ENCODE results near the gene CNIH2.
"Not testable (repeated sequence)": the region's sequence is repeated elsewhere in the genome, so short reads cannot be mapped to it uniquely, and the experiment has no call there.

CNIH2 gene

DNA sequence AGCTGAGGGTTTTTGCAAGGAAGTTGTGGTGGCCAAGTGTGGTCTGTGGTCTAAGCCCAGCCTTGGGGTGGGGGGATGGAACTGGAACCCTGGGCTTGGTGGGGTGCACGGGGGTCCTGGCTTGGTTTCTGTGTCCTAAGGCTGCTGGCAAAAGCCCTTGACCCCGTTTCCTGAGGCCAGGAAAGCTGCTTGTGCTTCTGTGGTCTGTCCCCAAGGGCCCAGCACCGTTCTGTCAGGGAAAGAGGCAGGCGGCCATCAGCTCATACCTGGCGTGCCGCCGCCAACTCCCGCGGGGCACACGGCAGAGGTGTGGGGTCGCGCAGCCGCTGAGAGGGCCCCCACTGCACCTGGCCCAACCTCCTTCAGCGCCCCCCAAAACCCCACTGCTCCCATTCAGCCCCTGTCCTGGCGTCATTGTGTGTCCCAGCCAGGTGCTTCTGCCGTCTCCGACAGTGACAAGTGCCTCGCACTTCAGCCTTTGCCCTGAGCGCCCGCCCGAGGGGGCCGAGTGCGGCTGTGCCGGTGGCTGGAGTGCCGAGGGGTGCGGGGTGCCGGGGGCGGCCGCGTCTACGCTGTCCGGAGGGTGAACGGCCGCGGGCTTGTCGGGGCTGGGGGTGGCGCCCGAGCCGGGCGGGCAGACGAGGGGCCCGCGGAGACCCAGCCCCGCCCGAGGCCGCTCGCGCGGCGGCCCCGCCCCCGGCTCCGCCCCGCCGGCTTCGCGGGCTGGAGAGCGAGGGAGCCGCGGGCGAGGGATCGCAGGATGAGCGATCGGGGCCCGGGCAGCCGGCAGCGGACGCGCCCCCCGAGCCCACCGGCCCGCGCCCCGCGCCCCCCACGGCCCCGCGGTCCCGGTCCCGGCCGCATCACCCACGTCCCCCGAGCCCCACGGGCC is at the start of gene CNIH2:
TSS of gene CNIH2 (plus strand) at position 705 of the 892 bp plus-strand sequence. CDS start 282 bp downstream, outside the sequence.
- peak; percentile 77 for DNase-seq

- no peak for DNase-seq
Observed at GRCh38 chr11:66228521-66228920, 49.5 kb upstream of the CNIH2 start.

DNA sequence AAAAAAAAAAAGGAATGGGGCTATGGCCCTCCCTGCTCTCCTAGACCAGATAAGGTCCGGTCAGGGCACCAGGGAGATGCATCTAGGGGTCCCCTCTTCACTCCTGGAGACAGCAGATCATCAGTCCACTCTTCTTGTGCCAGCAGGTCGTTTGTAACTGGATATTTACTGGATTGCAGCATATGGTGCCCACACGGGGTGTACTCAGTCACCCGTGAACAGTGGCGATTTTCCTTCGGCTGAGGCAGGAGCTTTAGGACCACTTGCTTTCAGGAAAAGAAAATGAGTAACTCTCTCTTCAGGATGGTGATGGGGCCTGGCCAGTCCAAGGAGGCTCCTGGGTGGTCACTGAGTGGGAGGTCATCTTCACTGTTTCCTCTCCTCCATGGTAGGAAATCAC is 47.8 kb upstream of the CNIH2 start:
- no peak for DNase-seq

- no peak for DNase-seq
Observed at GRCh38 chr11:66230978-66231377, 47.0 kb upstream of the CNIH2 start.

GRCh38 chr11:66231561-66231960 is 46.4 kb upstream of the CNIH2 start:
- no peak for DNase-seq

DNA sequence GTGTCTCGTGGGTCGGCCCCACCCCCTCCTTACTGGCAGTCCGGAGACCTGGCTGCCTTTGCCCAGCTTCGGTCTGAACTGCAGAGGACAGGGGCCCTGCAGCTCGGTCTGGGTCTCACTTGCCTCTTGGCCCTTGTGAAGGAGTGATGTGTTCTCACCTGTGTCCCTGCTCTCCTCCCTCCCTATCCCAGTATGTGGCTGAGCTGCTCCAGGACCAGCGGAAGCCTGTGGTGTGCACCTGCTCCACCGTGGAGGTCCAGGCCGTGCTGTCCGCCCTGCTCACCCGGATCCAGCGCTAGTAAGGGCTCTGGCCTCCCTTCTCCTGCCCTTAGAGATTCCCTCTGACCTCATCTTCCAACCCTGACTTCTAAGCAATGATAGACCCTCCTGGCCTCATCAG is 45.2 kb upstream of the CNIH2 start:
- DNase-seq, result no peak

- DNase-seq, result no peak
Observed at GRCh38 chr11:66233301-66233700, 44.7 kb upstream of the CNIH2 start.

DNA sequence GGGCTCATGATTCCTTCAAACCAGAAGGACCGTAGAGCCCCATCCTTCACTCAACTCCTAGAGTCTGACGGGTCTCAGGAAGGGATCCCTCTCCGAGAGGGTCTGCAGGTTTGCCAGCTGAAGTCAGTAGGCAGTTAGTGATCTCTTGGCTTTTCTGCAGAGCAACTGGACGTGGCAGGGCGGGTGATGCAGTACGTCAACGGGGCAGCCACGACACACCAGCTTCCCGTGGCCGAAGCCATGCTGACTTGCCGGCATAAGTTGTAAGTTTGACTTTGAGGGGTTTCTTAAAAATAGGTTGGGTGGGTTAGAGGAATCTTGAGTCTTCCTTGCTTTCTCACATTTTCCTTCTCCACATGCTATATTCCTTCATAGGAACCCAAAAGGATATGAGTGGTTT is 42.8 kb upstream of the CNIH2 start:
- no peak for DNase-seq

DNA sequence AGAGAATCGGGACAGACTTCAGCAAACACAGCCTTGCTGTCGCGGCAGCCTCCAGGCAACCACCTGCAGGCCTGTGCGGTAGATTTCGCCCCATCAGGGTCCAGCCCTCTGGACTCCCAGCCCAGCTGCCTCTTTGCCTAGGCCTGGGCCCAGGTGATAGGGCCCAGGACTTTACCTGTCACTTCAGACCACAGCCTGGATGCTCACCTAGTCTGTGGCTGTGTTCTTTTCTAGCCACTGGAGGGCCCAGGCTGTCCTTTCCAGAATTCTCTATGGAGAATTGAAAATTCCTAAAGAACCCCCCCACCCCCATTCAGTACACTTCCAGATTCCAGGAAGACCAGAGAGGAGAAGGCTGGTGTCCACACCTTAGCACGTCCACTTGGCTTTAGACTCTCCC is 40.1 kb upstream of the CNIH2 start:
- no peak for DNase-seq

DNA sequence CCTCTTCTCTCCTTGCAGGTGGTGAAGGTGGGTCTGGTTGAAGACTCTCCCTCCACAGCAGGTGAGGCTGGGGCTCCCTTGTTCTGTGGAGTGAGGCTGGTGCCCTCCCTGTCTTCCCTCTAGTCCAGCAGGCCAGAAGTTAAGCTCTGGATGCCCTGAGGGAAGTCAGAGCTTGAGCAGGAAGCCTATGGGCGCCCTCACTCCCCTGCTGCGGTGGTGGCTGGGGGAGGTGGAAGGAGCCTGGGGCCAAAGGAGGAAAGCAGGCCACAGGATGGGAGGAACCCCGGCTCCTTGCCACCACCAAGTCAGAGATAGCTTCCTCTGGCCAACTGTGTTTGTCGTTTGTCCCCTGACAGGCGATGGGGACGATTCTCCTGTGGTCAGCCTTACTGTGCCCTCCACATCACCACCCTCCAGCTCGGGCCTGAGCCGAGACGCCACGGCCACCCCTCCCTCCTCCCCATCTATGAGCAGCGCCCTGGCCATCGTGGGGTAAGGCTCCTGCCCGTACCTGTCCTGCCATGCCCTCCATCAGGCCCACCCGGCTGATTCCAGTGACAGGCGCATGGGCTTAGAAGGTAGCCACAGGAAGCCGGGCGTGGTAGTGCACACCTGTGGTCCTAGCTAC is 39.1 kb upstream of the CNIH2 start:
- no peak for DNase-seq

DNA sequence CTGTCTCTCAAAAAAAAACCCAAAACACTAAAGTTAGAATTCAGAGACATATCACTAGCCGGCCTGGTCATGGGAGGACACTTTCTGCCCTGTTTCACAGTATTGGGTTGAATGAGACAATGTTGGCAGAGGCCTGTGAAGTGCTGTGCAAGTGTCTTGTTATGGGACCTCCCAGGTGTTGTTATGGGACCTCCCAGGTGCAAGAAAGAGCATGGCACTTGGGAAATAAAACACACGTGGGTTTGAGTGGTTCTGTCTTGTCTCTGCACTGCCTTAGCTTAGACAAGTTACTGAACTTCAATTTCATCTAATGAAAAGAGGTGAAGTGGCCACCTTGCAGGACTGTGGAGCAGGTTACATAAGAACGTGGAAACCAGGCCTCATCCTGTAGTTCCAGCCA is 38.5 kb upstream of the CNIH2 start:
- no peak for DNase-seq

GRCh38 chr11:66239998-66240780 is 37.8 kb upstream of the CNIH2 start:
- DNase-seq, result no peak

GRCh38 chr11:66240781-66241136 is 37.2 kb upstream of the CNIH2 start:
- DNase-seq, result no peak

DNA sequence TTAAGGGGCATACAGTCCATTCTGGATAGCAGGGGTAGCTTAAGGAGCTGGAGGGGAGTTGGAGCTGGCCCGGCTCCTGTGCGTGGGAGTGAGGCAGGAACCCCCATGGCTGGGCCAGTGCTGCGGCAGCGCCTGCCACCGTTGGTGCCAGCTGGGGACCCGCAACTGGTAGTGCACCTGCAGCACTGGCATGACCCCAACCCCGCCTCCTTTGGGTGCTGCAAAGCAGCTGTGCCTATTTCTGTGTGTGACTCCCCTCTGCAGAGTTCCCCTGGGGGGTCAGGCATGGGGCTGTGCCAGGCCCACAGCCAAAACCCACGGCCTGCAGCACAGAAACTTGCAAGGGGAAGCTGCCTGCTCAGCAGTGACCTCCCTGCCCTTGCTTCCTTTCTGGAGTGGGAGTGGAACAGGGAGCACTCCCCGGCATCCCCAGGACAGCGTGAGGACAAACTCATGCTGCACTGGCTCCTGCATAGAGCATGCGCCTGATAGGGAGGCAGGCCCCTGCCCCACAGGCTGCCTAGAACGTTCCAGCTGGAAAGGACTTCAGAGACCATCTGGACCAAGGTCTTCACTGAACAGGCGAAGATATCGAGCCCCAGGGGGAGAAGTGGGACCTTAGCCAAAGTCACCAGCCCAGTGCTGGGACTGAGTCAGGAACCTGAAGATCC is 35.7 kb upstream of the CNIH2 start:
- no peak for DNase-seq

DNA sequence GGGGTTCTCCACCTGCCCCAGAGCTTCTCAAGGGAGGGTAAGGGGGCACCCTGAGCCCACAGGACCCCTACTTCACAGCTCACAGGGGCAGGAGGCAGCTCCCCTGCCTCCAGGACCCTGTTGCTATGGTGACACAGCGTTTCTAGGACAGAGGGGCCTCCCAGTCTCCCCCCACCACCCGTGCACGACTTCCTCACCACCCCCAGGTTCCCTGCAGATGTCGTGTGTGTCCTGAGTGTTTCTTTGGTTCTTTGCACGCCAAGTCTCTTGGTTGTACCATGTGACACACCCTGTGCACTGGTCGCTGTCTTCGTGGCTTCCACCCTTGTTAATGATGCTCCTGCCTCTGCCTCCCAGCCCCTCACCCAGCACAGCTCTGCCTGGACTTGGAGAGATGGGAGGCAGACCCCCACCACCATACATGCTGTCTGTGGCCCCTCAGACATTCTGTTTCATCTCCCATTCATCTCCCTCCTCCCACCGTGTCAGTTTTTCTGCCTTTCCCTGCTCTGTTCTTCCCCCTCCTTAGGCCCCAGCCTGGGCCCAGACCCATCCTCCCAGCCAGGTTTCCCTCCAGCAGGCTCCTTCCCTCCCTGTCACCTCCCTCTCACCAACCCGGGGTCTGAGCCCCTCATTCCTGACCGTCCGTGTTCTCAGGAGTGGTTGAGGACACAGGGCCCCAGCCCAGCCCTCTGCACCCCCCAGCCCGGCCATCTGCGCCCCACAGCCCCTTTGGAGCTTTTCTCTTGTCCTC is 34.0 kb upstream of the CNIH2 start:
- no peak for DNase-seq

DNA sequence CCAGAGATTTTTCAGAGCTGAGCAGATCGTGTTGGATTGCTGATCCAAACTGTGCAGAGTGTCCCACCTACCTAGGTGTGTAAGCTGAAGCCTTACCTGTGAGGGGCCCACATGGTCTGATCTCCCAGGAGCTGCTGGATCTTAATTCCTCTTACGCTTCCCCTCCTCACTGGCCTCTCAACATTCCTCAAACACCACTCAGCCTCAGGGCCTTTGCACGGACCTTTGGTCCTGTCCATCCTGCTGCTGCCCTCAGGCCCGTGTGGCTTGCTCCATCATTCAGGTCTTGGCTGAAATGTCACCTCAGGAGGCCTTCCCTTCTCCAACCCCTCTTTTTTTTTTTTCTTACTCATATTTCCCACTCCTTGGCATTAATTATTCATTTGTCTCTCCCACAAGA is 30.7 kb upstream of the CNIH2 start:
- no peak for DNase-seq

DNA sequence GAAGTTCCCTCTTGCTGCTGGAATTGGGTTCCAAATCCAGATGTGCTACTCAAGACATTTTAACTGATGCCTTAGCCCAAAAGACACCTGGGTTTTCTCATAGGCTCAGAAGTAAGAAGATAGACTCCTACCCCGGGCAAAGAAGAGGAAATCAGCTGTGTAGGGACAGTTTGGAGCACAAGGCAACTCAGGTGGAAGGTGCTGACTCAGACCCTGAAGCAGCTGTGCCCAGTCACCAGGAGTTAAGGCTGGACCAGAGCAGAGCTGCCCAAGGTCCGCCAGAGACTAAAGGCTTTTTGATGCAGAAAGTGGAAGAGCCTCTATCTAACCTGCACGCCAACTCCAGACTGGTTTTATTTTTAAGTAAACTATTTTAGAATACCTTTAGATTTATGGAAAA is 30.2 kb upstream of the CNIH2 start:
- DNase-seq, result no peak

GRCh38 chr11:66248903-66249302 is 29.1 kb upstream of the CNIH2 start:
- DNase-seq, result no peak

GRCh38 chr11:66251809-66252208 is 26.2 kb upstream of the CNIH2 start:
- no peak for DNase-seq

- not testable (repeated sequence) for DNase-seq
Observed at GRCh38 chr11:66253081-66253480, 24.9 kb upstream of the CNIH2 start.

DNA sequence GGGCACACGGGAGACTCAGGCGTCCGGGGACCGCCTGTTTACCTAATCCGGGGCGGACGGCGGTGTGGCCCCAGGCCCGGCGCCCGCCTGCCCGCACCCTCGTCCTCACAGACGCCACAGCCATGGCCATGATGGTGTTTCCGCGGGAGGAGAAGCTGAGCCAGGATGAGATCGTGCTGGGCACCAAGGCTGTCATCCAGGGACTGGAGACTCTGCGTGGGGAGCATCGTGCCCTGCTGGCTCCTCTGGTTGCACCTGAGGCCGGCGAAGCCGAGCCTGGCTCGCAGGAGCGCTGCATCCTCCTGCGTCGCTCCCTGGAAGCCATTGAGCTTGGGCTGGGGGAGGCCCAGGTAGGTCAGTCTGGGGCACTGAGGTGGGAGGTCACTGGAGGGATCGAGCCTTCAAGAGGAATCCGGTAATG is 19.5 kb upstream of the CNIH2 start:
- no peak for DNase-seq

GRCh38 chr11:66259225-66259624 is 18.8 kb upstream of the CNIH2 start:
- no peak for DNase-seq
